ENCODE measurements around the gene SCGB1A1.

SCGB1A1 gene

DNA sequence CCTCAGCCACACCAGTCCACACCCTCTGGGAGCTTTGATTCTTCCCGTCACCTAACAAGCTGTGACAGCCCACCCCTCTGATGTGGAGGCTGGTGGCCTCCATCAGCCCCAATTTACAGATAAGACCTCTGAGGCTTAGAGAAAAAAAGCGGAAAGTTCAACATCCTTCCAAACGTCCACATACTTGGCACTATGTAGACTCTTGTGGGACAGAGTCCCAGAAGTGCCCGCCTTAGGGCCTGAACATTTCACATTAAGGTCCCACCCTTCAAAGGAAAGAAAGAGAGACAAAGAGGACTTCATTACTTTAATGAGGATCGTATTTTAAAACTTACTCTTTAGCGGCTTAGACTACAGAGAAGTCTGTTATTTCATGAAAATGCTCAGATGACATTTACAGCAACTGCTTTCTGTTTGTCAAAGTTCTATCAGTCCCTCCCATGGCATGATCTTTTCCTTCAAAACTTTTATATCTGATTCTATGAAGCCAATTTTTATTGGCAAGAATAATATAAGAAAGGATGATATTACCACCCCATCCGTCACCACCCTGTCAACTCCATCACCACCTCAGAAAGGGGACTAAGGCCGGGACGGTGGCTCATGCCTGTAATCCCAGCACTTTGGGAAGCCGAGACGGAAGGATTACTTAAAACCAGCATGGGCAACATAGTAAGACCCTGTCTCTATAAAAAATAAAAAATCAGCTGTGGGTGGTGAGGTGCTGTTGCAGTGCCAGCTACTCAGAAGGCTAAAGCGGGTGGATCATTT is 15.7 kb upstream of the SCGB1A1 start:
- H3K27ac ChIP-seq: no peak overlapping the region
- no peak for TF ChIP-seq ZFX (IDR thresholded peaks at IDR 0.05; ENCODE audit: borderline replicate concordance)
- TF ChIP-seq, protein P1, sequence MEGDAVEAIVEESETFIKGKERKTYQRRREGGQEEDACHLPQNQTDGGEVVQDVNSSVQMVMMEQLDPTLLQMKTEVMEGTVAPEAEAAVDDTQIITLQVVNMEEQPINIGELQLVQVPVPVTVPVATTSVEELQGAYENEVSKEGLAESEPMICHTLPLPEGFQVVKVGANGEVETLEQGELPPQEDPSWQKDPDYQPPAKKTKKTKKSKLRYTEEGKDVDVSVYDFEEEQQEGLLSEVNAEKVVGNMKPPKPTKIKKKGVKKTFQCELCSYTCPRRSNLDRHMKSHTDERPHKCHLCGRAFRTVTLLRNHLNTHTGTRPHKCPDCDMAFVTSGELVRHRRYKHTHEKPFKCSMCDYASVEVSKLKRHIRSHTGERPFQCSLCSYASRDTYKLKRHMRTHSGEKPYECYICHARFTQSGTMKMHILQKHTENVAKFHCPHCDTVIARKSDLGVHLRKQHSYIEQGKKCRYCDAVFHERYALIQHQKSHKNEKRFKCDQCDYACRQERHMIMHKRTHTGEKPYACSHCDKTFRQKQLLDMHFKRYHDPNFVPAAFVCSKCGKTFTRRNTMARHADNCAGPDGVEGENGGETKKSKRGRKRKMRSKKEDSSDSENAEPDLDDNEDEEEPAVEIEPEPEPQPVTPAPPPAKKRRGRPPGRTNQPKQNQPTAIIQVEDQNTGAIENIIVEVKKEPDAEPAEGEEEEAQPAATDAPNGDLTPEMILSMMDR (IDR thresholded peaks at IDR 0.05): no peak

GRCh38 chr11:62404435-62404834 is 14.4 kb upstream of the SCGB1A1 start:
- no peak overlapping the region for H3K27ac ChIP-seq
- TF ChIP-seq ZFX (IDR thresholded peaks at IDR 0.05; ENCODE audit: borderline replicate concordance): no peak
- TF ChIP-seq, protein P1 (IDR thresholded peaks at IDR 0.05): no peak

GRCh38 chr11:62404901-62405300 is 13.9 kb upstream of the SCGB1A1 start:
- H3K27ac ChIP-seq: no peak overlapping the region
- no peak for TF ChIP-seq ZFX (IDR thresholded peaks at IDR 0.05; ENCODE audit: borderline replicate concordance)
- TF ChIP-seq, protein P1 (IDR thresholded peaks at IDR 0.05): no peak

GRCh38 chr11:62406034-62406433 is 12.8 kb upstream of the SCGB1A1 start:
- no peak overlapping the region for H3K27ac ChIP-seq
- TF ChIP-seq, protein P1 (IDR thresholded peaks at IDR 0.05): no peak
- no peak for TF ChIP-seq ZFX (IDR thresholded peaks at IDR 0.05; ENCODE audit: borderline replicate concordance)

DNA sequence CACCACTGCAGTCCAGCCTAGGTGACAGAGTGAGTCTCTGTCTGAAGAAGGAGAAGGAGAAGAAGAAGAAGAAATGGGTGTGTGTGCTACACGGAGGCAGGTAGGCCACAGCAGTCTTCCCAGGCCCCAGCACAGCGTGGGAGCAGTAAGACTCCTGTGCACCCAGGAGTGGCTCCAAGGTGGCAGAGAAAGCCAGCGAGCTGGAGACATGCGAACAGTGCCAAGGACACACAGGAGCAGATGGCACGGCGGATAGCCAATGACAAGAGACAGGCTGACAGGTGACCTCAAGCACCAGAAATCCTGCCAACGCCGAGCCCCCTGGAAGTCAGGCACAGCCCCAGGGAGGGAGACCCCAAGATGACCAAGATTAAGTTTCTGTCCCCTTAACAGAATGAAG is 9.0 kb upstream of the SCGB1A1 start:
- TF ChIP-seq ZFX (IDR thresholded peaks at IDR 0.05; ENCODE audit: borderline replicate concordance): no peak
- TF ChIP-seq, protein P1 (IDR thresholded peaks at IDR 0.05): no peak
- H3K27ac ChIP-seq: no peak overlapping the region

DNA sequence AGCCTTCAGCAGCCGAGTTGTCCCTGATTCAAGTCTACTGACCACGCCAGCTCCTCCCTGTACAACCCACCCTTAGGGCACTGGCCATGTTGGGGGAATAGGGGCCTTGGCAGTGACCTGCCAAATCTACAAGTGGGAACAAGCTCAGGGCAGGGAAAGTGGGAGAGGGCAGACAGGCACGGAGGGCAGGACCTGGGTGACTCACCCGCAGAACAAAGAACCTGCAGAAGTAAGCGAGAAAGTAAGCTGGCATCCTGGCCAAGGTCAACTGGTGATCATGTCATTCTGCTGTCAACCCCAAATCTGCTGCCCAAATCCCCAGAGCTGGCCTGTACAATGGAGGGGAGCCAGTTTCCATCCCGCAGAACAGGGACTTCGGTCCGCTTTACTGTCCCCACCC is 7.9 kb upstream of the SCGB1A1 start:
- no peak for TF ChIP-seq ZFX (IDR thresholded peaks at IDR 0.05; ENCODE audit: borderline replicate concordance)
- TF ChIP-seq, protein P1 (IDR thresholded peaks at IDR 0.05): no peak
- H3K27ac ChIP-seq: no peak overlapping the region

- no peak for TF ChIP-seq ZFX (IDR thresholded peaks at IDR 0.05; ENCODE audit: borderline replicate concordance)
- TF ChIP-seq, protein P1 (IDR thresholded peaks at IDR 0.05): no peak
- no peak overlapping the region for H3K27ac ChIP-seq
These were observed 7.3 kb upstream of the SCGB1A1 start for GRCh38 chr11:62411524-62411923.
